HuH-7.5 (cell line): ENCODE data around the gene ACBD7.

Experiments used
- DNase-seq: peaks from one replicate; pipeline ENCODE4 v3.0.0; 2011; ENCODE audit warnings: low spot score

ACBD7 gene

DNA sequence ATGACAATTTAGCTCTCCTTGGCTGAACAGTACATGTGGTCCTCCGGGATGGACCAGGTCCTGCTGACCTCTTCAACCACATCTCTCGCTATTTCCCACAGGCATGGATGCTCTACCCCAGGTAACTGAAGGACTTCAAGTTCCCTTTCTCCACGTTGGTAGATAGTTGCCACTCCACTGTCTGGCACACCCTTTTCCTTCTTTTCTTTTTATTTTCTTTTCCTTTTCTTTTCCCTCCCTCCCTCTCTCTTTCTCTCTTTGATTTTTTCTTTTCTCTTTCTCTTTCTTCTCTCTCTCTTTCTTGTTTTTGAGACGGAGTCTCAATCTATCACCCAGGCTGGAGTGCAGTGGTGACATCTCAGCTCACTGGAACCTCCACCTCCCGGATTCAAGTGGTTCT is 2.8 kb upstream of the ACBD7 start:
- DNase-seq: no peak

DNA sequence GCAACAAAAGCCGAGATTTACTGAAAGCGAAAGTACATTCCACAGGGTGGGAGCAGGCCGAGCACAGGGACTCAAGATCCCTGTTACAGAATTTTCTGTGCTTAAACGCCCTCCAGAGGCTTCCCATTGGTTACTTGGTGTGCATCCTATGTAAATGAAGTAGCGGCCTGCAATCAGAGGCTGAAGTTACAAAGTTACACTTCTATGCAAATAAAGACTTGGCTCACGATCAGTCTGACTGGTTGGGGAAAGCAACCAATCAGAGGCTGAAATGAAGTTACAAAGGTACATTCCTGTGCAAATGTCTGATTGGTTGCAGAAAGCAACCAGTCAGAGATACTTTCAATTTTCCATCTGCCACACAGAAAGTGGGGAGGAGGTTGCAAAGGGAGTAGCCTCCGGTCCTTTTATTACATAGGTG is 4.1 kb downstream of the ACBD7 start:
- DNase-seq: peak; percentile 24

DNA sequence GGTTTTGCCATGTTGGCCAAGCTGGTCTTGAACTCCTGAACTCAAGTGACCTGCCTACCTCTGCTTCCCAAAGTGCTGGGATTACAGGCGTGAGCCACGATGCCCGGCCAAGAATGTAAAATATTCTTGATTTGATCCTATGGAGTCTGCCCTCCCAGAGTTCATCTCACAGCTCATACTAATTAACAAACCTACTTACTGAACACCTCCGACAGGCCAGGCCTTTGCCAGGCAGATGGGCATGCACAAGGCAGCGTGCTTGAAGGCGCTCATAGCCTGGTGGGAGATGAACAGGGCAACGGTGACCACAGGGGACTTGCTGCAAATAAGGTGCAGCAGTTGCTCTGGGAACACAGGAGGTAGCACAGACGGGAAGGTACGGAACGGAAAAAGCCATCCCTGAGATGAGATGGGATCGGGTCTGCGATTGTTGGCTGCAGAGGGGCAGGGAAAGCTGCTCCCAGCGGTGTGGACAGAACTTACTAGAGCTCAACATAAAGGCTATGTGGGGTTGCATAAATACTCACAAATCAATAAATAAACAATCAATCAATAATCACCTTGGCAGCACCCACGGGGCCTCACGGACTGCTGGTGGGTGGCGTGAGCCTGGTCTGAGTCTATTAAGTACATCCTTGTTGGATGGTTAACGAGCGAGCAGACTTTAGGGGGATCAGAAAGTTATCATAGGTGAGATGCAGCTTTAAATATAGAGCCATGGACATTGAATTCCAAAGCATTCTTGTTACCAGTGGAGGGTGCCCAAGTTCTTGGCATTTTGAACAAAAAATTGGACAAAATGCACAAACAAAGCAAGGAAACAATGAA is 4.7 kb downstream of the ACBD7 start:
- DNase-seq: no peak

DNA sequence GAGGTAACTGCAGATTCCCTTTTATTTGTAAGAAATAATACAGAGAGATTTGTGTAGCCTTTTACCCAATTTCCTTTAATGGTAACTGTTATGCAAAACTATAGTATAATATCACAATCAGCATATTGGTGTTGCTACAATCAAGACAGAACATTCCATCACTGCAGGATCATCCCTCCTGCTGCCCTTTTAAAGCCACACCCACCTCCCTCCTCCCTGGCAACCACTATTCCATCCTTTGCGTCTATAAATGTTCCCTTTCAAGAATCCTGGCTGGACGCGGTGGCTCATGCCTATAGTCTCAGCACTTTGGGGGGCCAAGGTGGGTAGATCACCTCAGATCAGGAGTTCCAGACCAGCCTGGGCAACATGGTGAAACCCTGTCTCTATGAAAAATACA is 13.2 kb downstream of the ACBD7 start:
- DNase-seq: no peak

DNA sequence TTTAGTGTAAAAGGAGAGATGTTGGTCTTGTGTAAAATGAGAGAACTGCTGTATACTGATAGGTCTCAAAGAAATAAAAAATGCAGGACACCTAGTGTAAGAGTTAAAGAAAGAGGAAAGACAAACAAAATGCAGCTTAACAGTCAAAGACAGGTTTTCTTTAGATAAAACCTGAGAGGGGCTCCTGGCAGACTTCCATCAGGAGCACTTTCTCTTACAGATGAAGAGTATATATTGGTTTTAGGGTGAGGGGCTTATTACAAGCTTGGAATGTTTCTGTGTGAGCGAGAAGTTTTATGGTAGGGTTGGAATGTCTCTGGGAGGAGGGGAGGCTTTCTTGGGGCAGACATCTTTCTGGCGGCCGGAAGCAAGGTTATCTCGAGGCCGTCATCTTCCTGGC is 16.2 kb downstream of the ACBD7 start:
- DNase-seq: no peak

DNA sequence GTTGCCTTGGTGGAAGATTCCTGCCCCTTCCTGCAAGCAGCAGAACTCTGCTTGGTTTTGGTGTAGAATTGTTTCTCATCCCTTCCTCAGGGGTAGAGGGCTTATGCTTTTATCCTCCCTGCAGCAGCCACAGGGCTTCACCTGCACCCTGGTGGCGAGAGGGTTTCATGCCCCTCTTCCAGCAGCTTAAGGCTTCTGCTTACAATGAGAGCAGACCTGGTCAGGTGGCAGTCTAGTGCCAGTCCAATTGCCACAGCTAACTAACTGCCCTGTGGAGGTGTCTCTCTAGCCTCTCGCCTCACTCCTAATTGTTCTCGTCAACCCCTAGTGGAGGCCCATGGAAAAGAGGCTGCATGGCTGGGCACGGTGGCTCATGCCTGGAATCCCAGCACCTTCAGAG is 19.3 kb downstream of the ACBD7 start:
- no peak for DNase-seq

DNA sequence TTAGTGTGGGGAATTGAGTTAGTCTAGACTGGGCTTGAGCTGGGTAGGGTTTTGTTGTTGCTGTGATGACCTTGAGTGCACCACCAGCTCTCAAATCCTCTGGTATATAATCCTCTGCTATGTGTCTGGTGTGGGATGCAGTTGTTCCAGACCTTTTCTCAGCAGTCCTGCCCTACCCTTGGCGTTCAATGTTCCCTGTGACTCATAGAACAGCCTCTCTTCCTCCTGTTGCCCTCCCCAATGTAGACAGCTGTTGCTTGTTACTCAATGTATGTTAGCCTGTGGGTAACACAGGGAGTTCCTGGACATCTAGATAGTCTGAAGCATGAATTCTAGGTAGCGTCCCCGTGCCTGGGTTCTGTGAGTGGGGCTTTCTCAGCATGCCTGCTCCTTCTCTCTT is 19.8 kb downstream of the ACBD7 start:
- DNase-seq: no peak

DNA sequence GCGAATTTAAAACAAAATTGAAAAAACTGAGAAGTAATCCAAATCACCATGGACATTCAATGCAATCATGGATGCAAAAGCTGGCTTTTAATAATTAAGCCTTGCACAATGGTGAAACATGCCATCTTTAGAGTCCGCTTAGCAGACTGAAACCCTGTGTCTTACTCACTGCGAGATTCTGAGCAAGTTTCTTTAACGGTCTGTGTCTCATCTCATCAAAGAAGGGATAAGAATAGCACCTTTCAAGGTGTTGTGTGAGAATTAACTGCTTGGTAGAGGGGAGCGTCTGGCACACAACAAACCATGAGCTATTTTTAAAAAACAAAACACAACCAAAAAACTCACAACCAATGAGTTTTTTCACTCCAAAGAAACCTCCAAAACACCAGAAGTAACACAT is 21.4 kb downstream of the ACBD7 start:
- DNase-seq: no peak

DNA sequence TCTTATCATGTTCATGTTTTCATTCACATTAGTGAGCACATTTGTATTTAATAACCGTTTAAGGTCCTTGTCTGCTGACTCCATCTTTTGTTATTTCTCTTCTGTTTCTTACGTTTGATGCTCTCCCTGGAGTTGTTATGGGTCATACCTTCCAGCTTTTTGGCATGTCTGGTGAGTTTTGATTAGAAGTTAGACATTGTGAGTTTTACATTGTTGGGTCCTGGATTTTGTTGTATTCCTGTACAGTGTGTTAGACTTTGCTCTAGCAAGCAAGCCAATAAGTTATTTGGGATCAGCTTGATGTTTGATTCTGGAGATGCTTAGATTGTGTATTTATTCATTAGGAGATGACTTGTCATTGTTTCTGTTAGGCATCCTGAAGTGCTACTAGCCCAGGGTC is 27.9 kb downstream of the ACBD7 start:
- DNase-seq: no peak

DNA sequence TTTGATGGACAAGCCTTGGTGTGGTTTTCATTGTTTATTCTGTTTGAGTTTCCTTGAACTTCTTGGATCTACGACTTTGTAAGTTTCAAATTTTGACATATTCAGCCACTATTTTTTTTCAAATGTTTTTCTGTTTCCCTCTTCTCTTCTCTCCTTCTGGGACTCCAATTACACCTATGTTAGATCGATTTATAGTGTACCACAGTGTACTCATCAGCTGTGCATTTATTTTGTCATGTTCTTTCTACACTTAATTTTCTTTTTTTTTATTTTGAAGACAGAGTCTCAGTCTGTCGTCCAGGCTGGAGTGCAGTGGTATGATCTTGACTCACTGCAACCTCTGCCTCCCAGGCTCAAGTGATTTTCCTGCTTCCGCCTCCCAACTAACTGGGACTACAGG is 28.7 kb downstream of the ACBD7 start:
- DNase-seq: no peak

DNA sequence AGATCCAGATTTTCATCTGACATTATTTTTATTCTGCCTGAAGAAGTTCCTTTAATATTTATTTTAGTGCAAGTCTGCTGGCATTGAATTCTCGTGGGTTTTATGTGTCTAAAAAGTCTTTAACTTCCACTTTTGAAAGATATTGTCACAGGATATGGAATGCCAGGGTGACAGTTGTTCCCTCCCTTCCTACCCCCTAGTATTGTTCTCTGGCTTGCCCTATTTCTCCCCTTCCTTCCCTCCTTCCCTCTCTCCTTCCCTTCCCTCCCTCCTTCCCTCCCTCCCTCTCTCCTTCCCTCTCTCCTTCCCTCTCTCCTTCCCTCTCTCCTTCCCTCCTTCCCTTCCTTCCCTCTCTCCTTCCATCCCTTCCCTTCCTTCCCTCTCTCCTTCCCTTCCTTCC is 29.9 kb downstream of the ACBD7 start:
- DNase-seq: no peak

DNA sequence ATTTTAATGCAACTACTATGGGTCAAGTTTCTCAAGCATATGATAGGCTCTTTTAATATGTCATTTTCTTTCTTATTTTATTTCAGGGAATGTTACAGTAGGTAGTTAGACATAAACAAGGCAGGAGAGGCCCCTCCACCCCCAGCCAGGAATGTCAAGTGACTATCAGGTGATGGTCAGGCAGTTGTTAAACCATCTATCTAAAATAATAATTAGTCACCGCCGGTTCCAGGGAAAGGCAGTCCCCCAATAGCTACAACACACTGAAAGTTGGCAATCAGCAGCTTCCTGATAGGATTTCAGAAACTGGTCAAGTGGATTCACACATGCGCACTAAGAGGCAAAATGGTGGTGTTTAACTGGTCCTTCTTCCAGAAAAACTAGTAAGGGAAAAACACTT is 35.5 kb downstream of the ACBD7 start:
- no peak for DNase-seq

DNA sequence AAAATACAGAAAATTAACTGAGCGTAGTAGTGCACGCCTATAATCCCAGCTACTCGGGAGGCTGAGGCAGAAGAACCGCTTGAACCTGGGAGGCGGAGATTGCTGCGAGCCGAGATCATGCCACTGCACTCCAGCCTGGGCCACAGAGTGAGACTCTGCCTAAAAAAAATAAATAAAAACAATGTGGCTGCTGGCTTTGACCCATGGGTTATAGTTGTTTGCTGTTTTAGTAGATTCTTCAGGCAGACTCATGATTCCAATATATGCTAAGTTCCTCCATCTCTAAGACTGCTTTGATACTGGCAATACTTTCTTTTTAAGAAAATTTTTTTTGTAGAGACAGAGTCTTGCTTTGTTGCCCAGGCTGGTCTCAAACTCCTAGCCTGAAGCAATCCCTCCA is 36.5 kb downstream of the ACBD7 start:
- no peak for DNase-seq

DNA sequence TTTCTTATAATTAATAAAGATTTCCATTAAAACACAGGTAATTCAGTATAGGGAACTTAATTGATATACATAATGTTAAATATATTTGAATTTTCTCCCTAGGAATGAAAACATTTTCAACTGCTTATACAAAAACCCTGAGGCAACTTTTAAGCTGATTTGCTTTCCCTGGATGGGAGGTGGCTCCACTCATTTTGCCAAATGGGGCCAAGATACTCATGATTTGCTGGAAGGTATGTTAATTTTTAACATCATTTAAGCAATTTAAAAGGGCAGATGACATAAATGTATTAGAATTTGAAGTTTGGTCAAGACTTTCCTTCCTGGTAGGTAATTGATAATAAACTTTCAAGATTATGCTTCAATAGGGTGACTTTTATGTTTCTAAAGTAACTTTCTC is 39.0 kb downstream of the ACBD7 start:
- no peak for DNase-seq

DNA sequence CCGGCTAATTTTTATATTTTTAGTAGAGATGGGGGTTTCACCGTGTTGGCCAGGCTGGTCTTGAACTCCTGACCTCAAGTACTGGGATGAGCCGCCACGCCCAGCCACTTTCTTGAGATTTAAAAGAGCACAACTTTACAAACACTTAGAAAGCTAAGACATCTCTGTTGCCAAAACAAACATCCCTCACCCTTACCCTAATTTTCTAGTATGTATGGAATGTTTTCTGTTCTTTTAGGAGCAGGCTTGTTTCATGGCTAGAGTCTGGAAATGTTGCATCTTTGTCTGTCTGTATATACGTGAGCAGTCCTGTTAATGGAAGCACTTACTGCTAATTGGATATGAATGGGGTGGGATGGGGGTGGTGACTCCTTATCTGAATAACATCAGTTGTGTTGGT is 42.0 kb downstream of the ACBD7 start:
- DNase-seq: no peak

DNA sequence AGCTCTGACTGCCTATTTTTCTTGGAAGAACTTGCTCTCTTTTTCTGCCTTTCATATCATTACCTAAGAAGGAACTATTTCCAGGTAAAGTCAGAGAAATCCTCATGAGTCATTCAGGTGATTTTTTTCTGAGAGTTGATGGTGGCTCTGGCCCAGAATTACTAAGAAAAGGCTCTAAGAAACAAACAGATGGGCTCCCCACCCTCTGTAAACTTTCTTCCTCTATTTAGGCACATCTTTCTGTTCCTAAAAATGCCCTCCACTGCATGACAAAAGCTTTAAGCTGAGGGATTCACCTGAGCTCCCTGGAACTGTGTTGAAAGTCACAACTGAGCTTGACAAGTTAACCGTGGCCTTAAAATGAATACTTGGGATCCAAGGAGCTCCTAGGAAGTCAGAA is 43.2 kb downstream of the ACBD7 start:
- no peak for DNase-seq

DNA sequence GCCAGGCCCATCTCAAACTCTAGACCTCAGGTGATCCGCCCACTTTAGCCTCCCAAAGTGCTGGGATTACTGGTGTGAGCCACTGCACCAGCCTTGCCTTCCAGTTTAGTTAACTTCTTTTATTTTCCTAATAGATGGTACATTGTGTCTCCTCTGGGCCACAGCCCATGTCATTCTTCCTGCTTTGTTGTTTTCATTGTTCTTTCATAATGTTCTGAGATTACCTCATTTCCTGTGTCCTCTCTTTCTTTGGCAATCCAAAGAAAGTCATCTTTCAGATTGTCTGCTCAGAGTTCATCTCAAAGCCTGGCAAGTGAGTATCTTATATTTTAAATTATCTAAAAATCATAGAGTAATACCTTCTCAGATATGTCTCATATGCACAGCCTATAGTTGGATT is 44.9 kb downstream of the ACBD7 start, which contains the start of gene OLAH:
OLAH (plus strand) TSS at position 270 of the 400 bp plus-strand sequence. CDS start 3,346 bp downstream, outside the sequence.
- DNase-seq: no peak

DNA sequence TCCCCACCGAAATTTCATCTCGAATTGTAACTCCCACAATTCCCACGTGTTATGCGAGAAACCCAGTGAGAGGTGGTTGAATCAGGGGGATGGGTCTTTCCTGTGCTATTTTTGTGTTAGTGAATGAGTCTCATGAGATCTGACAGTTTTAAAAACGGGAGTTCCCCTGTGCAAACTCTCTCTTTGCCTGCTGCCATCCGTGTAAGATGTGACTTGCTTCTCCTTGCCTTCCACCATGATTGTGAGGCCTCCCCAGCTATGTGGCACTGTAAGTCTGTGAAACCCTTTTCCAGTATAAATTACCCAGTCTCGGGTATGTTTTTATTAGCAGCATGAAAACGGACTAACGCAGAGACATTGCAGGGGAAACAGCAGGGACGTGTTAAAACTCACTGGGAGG is 50.2 kb downstream of the ACBD7 start:
- DNase-seq: no peak

DNA sequence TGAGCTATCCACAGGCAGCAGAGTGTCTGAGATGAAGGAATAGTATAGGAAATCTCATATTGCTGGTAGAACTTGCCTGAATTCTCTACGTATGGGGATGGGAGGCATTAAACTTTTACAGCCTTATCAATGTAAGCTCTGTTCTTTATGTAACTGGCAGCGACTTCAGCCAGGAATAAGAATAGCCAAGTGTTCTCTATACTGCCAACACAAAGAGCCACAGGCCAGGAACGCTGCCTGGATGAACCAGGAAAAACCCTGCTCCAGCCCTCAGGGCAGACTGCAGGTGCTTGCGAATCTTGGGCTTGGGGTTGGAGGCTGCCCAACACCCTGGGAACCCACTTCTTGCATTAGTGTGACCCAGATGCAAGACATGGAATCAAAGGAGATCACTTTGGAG is 50.9 kb downstream of the ACBD7 start:
- no peak for DNase-seq

DNA sequence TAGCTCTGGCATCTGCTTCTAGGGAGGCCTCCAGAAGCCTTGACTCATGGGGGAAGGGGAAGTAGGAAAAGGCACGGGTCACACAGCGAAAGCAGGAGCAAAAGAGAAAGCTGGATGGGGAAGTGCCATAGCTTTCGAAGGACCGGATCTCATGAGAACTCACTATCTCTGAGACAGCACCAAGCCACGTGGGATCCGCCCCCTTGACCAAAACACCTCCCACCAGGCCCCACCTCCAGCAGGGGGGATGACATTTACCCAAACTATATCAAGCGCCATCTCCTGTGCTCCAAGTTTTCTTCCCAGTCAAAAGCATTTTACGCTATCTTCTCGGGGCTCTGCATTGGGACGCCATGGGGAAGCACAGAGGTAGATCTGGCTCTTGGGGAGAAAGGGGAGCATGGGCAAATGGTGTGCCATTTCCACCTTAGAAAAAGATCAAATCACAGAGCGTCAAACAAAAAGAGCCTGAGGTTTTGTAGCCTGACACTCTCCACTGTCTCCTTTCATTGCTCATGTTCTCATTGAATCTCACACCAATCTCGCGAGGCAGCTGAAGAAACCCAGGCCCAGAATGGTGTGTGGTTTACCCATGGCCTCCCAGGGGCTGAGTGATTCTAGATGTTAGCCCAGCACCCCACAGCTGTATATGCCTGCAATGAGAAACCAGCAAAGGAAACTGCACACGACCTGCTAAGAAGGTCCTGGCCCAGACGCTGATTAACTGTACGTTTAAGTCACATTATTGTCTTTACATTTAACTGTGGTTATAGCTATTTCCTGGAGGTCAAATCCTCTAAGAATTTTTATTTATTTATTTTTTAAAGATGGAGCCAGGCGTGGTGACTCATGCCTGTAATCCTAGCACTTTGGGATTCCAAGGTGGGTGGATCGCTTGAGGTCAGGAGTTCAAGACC is 52.9 kb downstream of the ACBD7 start:
- DNase-seq: no peak

DNA sequence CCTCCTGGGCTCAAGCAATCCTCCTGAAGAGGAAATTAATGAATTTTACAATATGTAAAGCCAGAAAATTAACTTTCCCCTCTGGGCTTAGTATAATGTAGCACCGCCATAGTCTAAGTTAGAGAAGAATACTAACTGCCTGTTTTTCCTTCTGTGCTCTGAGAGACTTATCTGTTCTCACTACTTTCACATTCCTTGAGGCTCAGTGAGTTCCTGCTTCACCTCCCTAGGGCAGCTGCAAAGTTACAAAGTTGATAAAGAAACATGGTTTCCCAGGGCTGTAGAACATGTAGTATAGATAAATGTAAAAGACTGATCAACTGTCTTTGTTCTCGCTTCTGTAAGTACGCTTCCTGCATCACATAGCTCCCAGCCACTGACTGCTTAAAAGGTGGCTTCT is 60.8 kb downstream of the ACBD7 start:
- no peak for DNase-seq
